GM12878 (cell line): ENCODE data around the gene DLEC1.

Experiments used
- CREB1 ChIP-seq: IDR thresholded peaks from 2 replicates; pipeline ENCODE4 v1.6.1; 2012; ENCODE audit warnings: low read depth, mild to moderate bottlenecking, inconsistent platforms
- SMAD1 ChIP-seq: fragments of 450-650 bp; IDR thresholded peaks from 2 replicates; pipeline ENCODE4 v1.6.1; 2018; ENCODE audit warnings: mild to moderate bottlenecking, low read depth; ENCODE audit not compliant: partially characterized antibody

DNA sequence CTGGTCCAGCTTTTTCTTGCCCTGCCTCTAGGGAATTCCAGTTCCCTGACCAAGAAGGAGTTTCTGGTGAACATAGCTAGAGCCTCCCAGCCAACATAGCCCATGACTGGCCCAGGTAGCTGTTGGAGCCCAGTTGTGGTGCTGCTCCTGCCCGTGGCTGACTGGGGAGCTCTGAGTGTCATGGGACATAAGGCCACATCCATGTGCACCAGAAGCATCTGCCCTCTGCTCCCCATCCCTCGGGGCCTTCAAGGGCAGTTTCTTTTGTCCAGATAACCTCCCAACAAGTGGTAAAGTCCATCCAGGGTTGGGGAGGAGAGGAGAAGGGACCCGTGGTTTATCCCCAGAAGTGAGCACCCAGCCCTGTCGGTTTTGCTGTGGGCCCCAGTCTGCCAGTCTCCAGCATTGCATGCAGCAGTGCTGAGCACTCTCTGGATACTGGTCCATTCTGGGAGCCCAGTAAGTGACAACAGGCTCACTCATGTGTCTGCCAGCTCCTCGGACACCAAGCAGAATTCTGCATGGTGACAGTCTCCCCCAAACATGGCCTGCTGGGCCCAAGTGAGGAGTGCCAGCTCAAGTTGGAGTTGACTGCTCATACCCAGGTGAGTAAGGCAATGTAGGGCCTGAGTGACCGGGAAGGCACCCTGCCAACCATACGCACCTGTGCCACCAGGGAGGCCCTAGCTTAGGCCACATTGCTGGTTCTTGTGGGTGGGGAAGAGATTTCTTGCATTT, 69.1 kb downstream of the DLEC1 start:
- TF ChIP-seq SMAD1 = no peak
- no peak for TF ChIP-seq CREB1
